GM12891 (cell line): ENCODE measurements around the gene TMCO4.

Source experiments
- PAX5 ChIP-seq: IDR thresholded peaks from 2 replicates; pipeline ENCODE4 v1.6.1; 2011; ENCODE audit warnings: low read length, moderate library complexity, mild to moderate bottlenecking; ENCODE audit not compliant: insufficient read depth, severe bottlenecking
- POLR2A ChIP-seq: IDR thresholded peaks from 2 replicates; pipeline ENCODE4 v1.6.1; 2011; ENCODE audit warnings: low read depth, low read length, control low read depth
- POLR2AphosphoS5 ChIP-seq: IDR thresholded peaks from 2 replicates; pipeline ENCODE4 v1.6.1; 2011; ENCODE audit warnings: low read depth, low read length, control low read depth
- TAF1 ChIP-seq: IDR thresholded peaks from 2 replicates; pipeline ENCODE4 v1.6.1; 2011; ENCODE audit warnings: low read depth, low read length, control low read depth

DNA sequence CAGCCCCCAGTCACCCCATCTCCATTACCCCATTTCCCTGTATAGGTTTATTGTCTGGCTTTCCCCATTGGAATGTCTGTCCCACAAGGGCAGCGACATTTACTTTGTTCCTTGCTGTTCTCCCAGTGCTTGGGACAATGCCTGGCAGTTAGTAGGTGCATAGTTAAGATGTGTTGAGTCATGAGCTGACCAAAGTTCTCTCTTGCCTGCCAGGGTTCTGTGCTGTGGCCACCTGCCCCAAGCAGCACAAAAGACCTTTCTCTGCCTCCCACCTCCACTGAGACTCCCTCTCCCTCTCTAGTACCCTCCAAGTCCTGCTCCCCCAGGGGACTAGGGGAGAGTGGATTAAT is 40.0 kb downstream of the TMCO4 start:
- TF ChIP-seq POLR2A (no peak), POLR2AphosphoS5 (no peak), PAX5 (no peak), TAF1 (no peak)
